SIG-M5 (cell line): ENCODE measurements around the gene GALNT18.

Experiments used
- DNase-seq: peaks from one replicate; lab custom pipeline; 2025; lab: John Stamatoyannopoulos, UW

The GALNT18 gene

DNA sequence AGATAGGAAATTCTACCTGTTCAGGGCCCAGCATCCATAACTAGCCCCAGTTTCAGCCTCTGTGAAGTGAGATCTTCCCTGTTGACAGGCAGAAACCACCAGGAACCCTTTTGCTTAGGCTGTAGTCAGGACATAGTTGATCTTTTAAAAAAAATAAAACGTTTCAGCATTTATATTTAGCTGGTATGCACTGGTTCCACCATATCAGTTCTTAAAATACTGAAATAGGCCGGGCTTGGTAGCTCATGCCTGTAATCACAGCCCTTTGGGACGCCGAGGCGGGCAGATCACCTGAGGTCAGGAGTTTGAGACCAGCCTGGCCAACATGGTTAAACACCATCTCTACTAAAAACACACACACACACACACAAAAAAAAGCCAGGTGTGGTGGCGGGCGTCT lies 35.3 kb downstream of the GALNT18 start:
- DNase-seq, result no peak

GRCh38 chr11:11584937-11585336 lies 36.9 kb downstream of the GALNT18 start:
- DNase-seq, result no peak

GRCh38 chr11:11584530-11584810 lies 37.3 kb downstream of the GALNT18 start:
- DNase-seq, result no peak

- no peak for DNase-seq
These were observed 37.8 kb downstream of the GALNT18 start for GRCh38 chr11:11583801-11584529.

DNA sequence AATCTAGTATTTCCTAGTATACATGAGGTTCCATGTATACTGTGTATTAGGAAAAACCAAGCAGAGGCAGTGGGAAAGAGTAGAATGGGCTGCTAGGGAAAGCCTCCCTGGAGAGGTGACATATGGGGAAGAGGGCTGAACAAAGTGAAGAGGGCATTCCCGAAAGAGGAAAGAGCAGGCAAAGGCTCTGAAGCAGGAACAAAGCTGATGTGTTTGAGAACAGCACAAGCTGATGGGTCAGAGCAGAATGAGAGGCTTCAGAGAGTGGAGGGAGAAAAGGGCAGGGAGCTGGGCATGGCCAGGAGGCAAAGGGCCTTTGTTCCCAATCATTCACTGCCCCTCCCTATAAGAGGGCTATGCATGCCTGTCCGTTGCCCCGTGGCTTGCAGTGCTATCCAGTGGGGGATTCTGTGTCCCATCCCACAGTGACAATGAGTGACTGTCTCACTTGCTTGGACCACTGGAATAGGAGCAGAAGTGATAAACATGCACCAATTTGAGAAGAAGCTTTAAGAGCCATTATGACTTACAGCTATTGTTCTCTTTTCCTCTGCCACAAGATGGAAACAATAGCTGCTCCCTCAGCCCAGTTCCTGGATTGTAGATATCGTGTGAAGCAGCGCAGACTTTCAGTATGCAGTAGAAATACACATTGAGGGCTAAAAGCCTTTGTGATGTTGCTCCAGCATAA lies 39.6 kb downstream of the GALNT18 start:
- DNase-seq, result no peak

GRCh38 chr11:11581481-11581880 lies 40.3 kb downstream of the GALNT18 start:
- no peak for DNase-seq

DNA sequence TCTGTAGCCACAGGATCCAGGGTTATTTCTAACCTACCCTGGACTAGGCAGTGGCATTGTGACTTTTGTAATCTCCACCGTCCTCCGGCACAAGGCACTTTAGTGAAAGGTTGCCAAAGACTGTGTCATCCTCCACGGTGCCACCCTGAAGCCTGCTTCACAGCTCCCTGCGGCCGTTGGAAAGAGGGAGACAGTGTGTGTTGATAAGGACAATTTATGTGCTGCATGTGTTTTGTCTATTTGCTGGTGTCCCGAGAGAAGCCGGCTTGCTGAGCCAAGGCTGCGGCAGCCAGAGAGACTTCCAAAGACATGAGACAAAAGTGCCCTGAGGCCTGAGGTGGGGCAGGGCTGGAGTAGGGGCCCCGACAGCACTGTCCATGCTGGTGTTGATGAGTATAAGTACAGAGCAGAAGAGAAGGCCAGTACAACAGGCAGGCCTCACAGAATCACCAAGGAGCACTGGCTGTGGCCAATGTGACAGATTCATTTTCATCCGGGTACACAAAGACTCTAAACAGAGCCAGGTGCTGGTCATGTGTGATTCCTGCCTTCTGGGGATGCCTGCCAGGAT lies 40.9 kb downstream of the GALNT18 start:
- DNase-seq, result no peak

GRCh38 chr11:11580012-11580411 lies 41.8 kb downstream of the GALNT18 start:
- DNase-seq, result no peak

DNA sequence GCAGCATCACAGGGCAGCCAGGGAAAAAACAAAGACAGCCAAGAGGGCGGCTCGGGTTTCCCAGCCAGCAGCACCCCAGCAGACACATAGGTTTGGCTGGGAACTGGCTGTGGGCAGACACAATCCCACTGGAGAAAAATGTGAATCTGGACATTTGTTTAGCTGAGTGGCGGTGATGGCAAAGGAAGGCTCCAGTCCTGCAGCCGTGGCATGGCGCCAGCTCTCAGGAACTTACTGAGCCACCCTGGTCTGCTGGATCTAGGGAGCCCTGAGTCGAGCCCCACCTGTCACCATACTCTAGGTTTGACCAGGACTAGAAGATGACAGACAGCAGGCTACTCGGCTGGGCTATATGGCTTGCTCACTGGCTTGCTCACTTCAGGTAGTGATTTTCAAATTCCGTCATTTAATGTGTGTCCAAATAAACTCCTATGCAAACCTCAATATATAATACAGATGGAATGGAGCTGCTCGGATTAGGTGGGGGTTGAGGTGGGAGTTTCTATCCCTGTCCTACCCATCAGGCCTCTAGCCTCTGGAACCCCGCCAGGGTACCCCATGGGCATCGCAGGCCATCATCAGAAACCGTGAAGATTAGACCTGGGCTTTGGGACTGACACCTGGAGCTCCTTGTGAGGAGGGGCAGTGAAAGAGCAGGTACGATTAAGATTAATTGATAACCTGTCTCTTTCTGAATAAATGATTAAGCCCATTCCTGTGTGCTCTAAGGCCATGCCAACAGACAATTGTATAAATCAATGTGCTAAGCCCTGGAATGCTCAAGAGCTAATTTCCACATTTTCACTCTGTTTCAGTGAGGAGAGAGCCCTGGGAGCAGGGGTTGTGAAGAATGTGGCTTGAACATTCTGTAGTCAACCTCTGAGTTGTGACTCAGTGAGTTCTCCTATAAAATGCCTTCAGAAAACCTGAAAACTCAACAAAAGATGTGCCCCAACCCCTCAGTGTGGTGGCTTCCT lies 42.5 kb downstream of the GALNT18 start:
- no peak for DNase-seq

DNA sequence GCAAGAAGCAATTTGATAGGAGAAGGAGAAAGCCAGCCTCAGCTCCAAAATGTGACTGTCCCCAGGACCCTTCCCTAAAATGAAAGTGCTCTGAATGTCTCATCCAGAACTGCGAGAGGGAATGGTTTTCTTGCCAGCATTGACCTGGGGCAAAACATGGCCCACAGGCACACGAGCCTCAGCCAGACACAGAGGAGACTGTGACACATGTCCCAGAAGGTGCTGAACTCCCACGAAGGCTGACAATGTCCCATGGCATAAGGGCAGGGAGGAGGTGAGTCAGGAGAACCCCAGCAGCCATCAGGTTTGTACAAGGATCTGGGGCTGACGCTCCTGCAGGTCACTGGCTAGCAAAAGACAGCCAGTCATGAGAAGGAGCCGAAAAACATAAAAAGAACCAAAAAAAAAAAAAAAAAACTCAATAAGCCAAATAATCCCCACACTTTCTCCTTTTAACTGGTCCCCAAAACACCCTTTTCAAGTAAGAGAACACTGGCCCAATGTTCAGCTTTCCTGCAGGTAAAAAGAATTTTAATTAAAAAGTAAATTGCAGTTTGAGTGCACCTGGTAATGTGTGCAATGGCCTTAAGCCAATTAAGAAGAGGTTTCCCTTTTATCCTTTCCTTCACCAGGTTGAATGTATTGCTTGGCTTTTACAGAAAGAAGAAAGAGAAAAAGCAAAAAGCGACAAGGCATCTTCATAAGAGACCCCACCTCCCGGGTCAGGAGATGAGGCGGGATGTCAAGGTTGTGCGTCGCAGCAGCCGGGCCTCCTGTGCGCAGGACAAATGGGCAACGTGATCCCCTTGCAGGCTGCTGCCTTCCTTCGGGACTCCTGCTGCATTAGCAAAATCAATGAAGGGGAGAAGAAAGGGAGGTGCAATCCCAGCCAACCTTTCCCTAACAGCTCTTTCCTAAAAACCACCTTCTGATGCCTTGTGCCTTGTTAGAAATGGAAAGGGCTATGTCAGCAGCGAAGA lies 43.6 kb downstream of the GALNT18 start:
- no peak for DNase-seq

DNA sequence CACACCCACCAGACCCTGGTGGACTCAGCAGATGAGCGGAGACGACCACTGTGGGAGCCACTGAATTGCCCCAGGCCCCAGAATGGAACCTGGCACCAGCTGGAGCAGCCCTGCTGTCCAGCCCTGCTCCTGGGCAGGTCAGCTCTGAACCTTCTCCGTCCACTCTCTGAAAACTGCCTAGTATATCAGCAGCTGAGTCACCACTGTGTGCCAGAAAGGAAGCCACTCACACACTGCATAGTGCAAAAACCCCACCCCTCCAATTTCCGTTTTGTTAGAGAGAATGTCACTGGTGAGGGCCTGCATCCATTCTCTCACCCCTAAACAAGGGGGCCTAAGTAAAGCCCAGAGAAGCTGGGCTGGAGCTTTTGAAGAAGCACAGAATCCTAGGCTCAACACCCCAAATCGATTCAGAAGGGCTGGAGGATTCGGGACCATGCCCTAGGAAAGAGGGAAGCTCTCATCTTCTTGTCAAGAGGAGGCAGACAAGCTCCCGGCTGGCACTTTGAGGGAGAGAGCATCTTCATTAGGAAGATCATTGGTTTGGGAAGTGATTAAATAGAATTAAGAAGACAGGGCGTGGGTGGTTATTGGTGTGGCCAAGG lies 44.5 kb downstream of the GALNT18 start:
- DNase-seq, result no peak

GRCh38 chr11:11574373-11575287 lies 47.2 kb downstream of the GALNT18 start:
- no peak for DNase-seq

GRCh38 chr11:11572386-11572785 lies 49.4 kb downstream of the GALNT18 start:
- DNase-seq, result no peak

DNA sequence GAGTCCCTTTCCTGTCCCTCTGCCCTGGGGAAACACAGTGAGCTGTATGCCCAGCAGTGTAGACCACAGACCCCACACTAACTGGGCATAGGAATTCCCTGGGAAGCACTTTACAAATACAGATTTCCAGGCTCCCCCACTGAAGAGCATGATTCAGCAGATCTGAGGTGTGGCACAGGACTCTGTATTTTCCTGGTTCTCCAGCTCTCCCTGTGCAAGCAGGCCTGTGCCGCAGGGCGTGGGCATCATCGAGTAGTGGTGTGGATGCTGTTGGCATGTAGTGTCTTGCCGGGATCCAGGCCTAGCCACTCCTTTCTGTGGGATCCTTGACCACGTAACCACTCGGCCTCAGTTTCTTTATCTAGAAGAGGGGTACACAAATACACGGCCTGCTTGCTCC lies 49.9 kb downstream of the GALNT18 start:
- no peak for DNase-seq

- no peak for DNase-seq
These were observed 51.0 kb downstream of the GALNT18 start for GRCh38 chr11:11570823-11571222.

GRCh38 chr11:11569936-11570491 lies 51.8 kb downstream of the GALNT18 start:
- DNase-seq, result no peak

- DNase-seq, result no peak
These were observed 53.1 kb downstream of the GALNT18 start for GRCh38 chr11:11568651-11569229.

GRCh38 chr11:11567936-11568650 lies 53.7 kb downstream of the GALNT18 start:
- DNase-seq, result no peak
